Amniotic epithelial cell (primary cell): ENCODE results near the gene DPF3.

Source experiments
- DNase-seq: peaks from one replicate; pipeline ENCODE4 v3.0.0-alpha.2; 2010; ENCODE audit warnings: low read depth

DPF3 gene

GRCh38 chr14:72715850-72716228, 178.1 kb downstream of the DPF3 start:
- no peak for DNase-seq

- DNase-seq: no peak
Measured at GRCh38 chr14:72715215-72715849, 178.6 kb downstream of the DPF3 start.

- no peak for DNase-seq
Measured at GRCh38 chr14:72714871-72715214, 179.1 kb downstream of the DPF3 start.

- DNase-seq: no peak
Measured at GRCh38 chr14:72714094-72714493, 179.8 kb downstream of the DPF3 start.

- DNase-seq: no peak
Measured at GRCh38 chr14:72711936-72712335, 182.0 kb downstream of the DPF3 start.

- no peak for DNase-seq
Measured at GRCh38 chr14:72709916-72710611, 183.8 kb downstream of the DPF3 start.

- no peak for DNase-seq
Measured at GRCh38 chr14:72708708-72709475, 185.0 kb downstream of the DPF3 start.

GRCh38 chr14:72708222-72708621, 185.7 kb downstream of the DPF3 start:
- no peak for DNase-seq

- DNase-seq: no peak
Measured at GRCh38 chr14:72706485-72706884, 187.4 kb downstream of the DPF3 start.

- no peak for DNase-seq
Measured at GRCh38 chr14:72704502-72704901, 189.4 kb downstream of the DPF3 start.

GRCh38 chr14:72701605-72702004, 192.3 kb downstream of the DPF3 start:
- no peak for DNase-seq

GRCh38 chr14:72701237-72701565, 192.7 kb downstream of the DPF3 start:
- DNase-seq: no peak

- DNase-seq: peak; percentile 10
Measured at GRCh38 chr14:72700338-72701236, 193.3 kb downstream of the DPF3 start.

GRCh38 chr14:72699852-72700257, 194.0 kb downstream of the DPF3 start:
- peak; percentile 84 for DNase-seq

- no peak for DNase-seq
Measured at GRCh38 chr14:72699443-72699842, 194.5 kb downstream of the DPF3 start.

- no peak for DNase-seq
Measured at GRCh38 chr14:72692696-72693095, 201.2 kb downstream of the DPF3 start.

- DNase-seq: no peak
Measured at GRCh38 chr14:72690324-72690723, 203.6 kb downstream of the DPF3 start.

GRCh38 chr14:72688990-72689671, 204.8 kb downstream of the DPF3 start:
- no peak for DNase-seq

- peak; percentile 24 for DNase-seq
Measured at GRCh38 chr14:72686832-72687231, 207.1 kb downstream of the DPF3 start.

- DNase-seq: no peak
Measured at GRCh38 chr14:72686101-72686500, 207.8 kb downstream of the DPF3 start.

- DNase-seq: no peak
Measured at GRCh38 chr14:72685456-72685855, 208.4 kb downstream of the DPF3 start.

GRCh38 chr14:72683787-72684186, 210.1 kb downstream of the DPF3 start:
- no peak for DNase-seq
